GM19455 (cell line): Measurements from ENCODE around the gene CHRDL2.
"Not testable (repeated sequence)": the region's sequence is repeated elsewhere in the genome, so short reads cannot be mapped to it uniquely, and the experiment has no call there.

Source experiments
- ATAC-seq: cut with Tn5 transposase; IDR thresholded peaks from one replicate; pipeline ENCODE4 v1.9.1; 2021; ENCODE audit not compliant: unreplicated experiment

Gene CHRDL2

GRCh38 chr11:74731301-74732094, at the start of gene CHRDL2:
TSS of gene CHRDL2 (minus strand) at chr11:74731426. CDS start at chr11:74730888, 538 bp downstream.
- ATAC-seq, result no peak

GRCh38 chr11:74780248-74781005, 49.2 kb upstream of the CHRDL2 start:
- ATAC-seq, result no peak

GRCh38 chr11:74778581-74778980, 47.4 kb upstream of the CHRDL2 start:
- ATAC-seq, result no peak

GRCh38 chr11:74777877-74778276, 46.7 kb upstream of the CHRDL2 start:
- ATAC-seq, result no peak

- no peak for ATAC-seq
Observed at GRCh38 chr11:74777038-74777437, 45.8 kb upstream of the CHRDL2 start.

GRCh38 chr11:74776546-74776945, 45.3 kb upstream of the CHRDL2 start:
- ATAC-seq, result no peak

- ATAC-seq, result no peak
Observed at GRCh38 chr11:74775762-74776161, 44.5 kb upstream of the CHRDL2 start.

GRCh38 chr11:74773476-74773875, 42.2 kb upstream of the CHRDL2 start:
- no peak for ATAC-seq

- ATAC-seq, result no peak
Observed at GRCh38 chr11:74771139-74771538, 39.9 kb upstream of the CHRDL2 start.

GRCh38 chr11:74770456-74770855, 39.2 kb upstream of the CHRDL2 start:
- ATAC-seq, result no peak

GRCh38 chr11:74769055-74769707, 38.0 kb upstream of the CHRDL2 start:
- ATAC-seq, result no peak

- not testable (repeated sequence) for ATAC-seq
Observed at GRCh38 chr11:74768172-74768651, 37.0 kb upstream of the CHRDL2 start.

DNA sequence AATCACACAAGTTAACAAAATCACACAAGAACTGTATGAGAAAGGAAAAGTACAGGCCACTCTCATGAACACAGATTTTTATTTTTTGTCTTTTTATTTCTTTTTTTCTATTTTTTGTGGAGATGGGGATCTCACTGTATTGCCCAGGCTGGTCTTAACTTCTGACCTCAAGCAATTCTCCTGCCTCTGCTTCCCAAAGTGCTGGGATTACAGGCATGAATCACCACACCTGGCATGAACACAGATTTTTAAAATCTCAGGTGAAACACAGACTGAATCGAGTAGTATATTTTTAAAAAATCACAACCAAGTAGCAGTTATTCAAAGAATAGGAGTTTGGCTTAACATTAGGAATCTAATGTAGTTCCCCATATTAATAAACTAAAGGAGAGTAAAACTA, 35.7 kb upstream of the CHRDL2 start:
- ATAC-seq, result no peak

DNA sequence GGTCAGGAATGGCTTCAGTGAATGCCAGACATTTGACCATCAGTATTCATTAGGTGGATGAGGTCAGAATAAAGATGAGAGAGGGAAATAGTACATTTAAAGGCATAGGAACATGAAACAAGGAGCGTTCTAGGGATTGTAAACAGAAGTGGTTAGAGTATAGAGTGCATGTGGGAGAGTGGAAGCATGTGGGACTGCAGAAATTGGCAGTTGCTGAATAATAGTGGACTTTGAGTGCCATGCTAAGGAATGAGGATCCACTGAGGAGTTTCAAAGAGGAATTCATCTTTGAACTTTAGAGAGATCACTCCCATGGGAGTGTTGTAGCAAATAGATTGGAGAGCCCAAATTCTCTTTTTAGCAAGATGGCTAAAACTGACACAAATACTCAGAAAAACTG, 25.3 kb upstream of the CHRDL2 start:
- ATAC-seq, result no peak

DNA sequence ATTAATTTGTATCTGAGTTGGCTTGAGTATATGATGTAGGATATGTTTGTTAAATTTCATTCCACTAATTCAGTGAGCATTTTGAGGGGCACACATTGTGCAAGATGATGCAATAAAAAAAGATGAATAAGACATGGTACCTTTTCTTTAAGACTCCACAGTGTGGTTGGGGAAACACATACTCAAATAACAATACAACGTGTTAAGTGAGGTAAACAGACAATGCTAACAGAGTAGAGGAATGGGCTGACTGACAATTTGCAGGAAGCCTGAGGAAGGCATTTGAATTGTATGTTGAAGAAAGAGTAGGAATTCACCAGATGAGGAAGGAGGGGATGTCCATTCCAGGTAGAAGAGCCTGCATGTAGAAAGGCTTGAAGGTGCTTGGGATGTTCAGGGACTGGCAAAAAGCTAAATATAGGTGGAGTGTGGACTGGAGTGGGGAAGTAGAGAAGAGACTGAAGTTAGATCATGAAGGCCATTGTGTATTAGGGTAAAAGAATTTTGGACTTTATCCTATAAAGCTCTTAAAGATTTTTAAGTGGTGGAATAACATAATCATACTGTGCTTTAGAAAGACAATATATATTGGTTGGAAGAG, 24.3 kb upstream of the CHRDL2 start:
- no peak for ATAC-seq

GRCh38 chr11:74754507-74755252, 23.5 kb upstream of the CHRDL2 start:
- no peak for ATAC-seq

GRCh38 chr11:74751303-74751702, 20.1 kb upstream of the CHRDL2 start:
- no peak for ATAC-seq

- ATAC-seq, result not testable (repeated sequence)
Observed at GRCh38 chr11:74750598-74750997, 19.4 kb upstream of the CHRDL2 start.

- ATAC-seq, result no peak
Observed at GRCh38 chr11:74749965-74750296, 18.7 kb upstream of the CHRDL2 start.

DNA sequence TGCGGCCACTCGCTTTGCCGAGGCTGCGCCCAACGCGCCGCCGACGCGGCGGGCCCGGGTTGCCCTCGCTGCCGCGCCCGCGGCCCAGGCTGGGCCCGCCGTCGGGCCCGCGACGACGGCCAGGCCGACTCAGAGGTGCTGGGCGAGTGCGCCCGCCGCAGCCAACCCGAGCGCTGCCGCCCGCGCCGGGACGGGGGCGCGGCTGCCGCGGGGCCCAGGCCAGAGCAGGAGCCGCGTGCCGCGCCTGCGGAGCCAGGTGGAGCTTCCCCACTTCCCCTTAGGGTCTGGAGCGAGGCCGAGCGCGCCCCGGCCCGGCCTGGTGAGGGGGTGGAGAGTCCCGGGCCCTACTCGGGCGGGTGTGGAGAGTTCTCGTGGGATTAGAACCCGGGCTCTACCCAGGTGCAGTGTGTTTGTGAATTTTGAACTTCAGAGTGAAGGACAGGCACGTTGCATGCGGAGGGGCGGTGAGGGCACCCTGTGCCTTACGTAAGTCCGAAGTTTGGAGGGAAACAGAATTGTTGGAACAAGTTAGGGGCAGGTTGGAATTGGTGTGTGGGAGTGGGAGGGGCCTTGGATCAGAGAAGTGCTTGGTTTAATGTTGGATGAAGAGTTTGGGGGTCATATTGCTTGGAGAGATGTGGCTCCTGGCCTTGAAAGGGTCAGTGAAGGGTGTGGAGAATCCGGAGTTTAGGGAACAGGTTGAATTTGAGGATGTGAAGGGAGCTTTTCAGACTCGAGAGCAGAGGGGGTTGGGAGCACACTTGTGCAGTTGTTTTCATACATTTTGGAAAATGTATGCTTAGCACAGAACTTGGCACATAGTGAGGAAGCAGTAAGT, 18.1 kb upstream of the CHRDL2 start:
- ATAC-seq, result peak; percentile 50
